GM21786 (cell line): ENCODE measurements around the gene TIMM10.

Source experiments
- ATAC-seq: cut with Tn5 transposase; IDR thresholded peaks from one replicate; pipeline ENCODE4 v1.9.1; 2021; ENCODE audit not compliant: unreplicated experiment

The TIMM10 gene

GRCh38 chr11:57508341-57509170, 22.0 kb downstream of the TIMM10 start:
- ATAC-seq: no peak

DNA sequence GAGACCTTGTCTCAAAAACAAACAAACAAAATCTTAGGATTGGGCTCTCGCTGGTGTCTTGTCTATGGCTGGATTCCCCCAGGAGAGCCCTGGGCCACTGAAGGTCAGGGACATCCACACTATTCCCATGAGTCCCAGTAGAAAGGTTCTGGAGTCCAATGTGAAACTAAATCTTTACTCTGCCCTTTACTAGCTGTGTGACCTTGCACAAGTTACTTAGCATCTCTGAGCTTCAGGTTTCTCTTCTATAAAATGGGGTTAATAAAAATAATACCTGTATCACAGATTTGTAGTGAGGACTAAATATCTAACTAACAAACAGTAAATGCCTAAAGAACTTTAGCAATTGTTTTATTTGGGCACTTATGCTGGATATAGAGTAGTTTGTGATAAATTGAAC, 24.0 kb downstream of the TIMM10 start:
- no peak for ATAC-seq

DNA sequence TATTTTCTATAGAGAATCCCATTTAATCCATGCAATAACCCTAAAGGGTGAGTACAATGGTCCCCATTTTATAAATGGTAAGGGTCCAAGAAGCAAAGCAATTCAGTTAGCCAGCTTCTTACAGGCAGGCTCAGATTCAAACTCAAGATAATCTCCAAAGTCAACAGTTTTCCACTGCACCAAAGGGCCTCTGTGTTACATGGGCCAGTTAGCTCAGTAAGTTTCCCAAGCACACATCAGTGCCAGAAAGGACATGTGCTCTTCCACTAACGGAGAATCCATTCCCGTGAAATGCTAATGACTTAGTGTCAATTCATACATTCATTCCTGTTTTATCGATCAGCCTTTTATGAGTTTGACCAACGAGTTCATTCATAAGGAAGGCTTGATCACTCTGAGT, 26.0 kb downstream of the TIMM10 start:
- ATAC-seq: no peak

DNA sequence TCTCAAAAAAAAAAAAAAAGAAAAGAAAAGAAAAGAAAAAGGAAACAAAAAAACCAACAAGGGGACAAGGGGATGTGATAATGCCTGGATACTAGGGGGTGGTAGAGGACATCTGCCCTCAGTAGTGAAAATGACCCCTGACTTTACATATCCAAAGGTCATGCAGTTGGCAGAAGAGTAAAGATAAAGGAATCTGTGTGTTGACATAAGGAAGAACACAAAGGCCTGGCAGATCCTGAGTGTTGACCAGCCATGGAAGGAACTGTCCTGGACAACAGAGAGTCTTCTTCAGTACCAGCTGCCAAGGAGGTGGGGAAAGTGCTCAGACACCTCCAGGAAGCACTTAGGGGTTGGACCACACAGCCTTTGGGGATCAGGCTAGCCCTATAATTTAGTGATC, 27.7 kb downstream of the TIMM10 start:
- ATAC-seq: no peak

GRCh38 chr11:57502376-57502775, 28.2 kb downstream of the TIMM10 start:
- ATAC-seq: no peak

DNA sequence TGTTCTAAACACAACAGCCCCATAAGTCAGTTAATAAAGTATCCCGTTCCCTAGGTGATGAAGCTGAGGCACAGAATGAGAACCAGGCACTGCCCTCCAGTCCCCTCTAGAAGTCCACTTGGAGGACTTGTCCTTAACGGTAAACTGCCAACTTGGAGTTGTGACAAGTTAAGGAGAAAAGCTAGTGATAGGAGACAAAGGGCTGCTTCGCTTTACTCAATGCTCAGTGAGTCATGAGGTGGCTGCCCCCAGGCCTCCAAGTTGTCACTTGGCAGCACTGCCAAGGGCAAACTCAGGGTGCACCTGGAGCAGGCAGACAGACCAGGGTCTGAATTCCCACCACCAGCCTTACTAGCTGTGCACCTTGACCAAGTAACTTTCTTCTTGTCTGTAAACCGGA, 28.6 kb downstream of the TIMM10 start:
- no peak for ATAC-seq

- no peak for ATAC-seq
Measured at GRCh38 chr11:57500926-57501325, 29.6 kb downstream of the TIMM10 start.

GRCh38 chr11:57500515-57500914, 30.0 kb downstream of the TIMM10 start:
- no peak for ATAC-seq

DNA sequence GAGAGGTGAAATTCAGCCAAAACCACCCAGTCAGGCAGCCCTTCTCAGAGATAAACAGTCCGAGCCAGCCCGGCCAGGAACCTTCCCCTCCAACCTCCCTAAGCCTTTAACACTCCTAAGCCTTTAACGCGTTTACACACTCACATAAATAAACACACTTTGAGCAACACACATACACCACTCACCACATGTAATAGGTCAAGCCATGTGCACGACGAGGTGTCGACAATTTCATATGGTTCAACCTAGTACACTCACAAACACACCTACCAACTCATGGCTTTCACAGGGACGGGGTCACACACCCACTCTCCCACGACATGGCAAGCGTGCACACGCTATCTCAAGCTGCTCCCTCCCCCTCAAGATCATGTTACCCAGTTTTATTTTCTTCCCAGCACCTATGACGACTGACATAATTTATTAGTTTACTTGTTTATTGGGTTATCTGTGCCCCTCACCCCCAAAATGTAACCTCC, 30.5 kb downstream of the TIMM10 start:
- no peak for ATAC-seq

- peak; percentile 98 for ATAC-seq
Measured at GRCh38 chr11:57499413-57499982, 31.1 kb downstream of the TIMM10 start.

- ATAC-seq: no peak
Measured at GRCh38 chr11:57498540-57498939, 32.0 kb downstream of the TIMM10 start.

- no peak for ATAC-seq
Measured at GRCh38 chr11:57497303-57498247, 33.0 kb downstream of the TIMM10 start.

DNA sequence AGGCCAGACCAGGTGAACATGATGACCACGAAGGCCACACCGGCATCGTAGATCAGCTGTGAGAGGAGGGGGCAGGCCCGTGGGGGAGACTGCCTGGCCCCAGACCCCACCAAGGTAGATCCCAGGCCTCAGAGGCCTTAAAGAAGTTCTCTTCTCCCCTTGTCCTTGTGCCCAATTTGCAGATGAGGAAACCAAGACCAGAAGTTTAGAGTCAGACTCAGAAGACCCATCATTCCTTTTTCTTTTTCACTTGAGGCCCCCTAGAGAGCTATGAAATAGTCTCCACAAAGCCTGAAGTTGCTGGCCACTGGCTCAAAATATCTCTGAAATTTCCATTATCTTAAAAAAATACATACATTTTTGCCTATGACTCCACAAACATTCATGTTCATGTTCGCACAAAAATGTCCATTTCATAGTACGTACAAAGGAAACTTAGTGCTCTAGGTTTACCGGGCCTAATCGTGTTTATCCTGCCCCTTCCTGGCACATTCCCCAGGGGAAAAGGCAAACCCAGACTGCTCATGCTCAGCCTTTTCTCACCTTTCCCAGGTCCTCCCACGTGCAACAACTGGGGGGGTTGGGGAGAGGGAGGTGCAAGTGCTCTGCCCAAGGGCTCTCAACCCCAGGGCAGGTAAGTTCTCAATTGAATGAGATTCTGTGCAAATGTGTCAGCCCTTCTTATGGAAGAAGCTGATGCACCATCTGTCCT, 34.3 kb downstream of the TIMM10 start:
- no peak for ATAC-seq

- peak; percentile 62 for ATAC-seq
Measured at GRCh38 chr11:57493507-57494503, 36.7 kb downstream of the TIMM10 start.

DNA sequence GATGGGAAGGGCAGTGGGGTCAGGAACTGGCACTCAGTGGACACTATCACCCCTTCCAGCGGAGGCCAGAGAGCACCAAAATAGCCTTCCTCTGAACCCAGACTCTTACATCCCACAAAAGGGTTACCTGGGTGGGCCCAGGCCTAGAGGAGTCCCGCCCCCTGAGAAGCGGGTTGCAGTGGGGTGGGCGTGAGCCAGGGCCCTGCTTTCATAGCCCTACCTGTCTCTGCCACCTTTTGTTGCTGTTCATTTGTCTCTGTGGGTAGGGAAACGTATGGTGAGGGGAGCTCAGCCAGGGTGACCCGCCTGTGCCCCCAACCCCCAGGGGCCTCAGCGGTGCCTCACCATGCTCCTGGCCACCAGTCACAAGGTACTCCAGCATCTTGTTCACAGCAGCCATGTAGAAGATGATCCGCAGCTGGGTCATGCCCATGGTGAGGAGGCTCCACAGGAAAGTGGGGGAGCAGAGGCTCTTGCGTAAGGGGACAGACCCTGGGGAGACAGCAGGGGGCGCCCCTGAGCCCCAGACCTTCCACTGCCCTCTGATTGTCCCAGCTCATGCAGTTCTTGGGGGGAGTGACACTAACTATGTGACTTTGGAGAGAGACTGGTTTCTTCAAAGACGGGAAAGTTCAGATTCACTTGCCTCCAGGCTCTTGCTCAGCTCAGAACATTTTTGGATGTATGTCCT, 39.0 kb downstream of the TIMM10 start:
- ATAC-seq: no peak

- no peak for ATAC-seq
Measured at GRCh38 chr11:57490456-57491248, 39.9 kb downstream of the TIMM10 start.

GRCh38 chr11:57487920-57488659, 42.5 kb downstream of the TIMM10 start:
- ATAC-seq: no peak
